T-helper 2 cell treated with Interferon-gamma antibody and Interleukin-4, amounts not matched to agents 5 μg/mL and 100 μg/mL, for 36 hours (primary cell): Measurements from ENCODE around the gene C1QTNF4.
"Not testable (repeated sequence)": the region's sequence is repeated elsewhere in the genome, so short reads cannot be mapped to it uniquely, and the experiment has no call there.

Experiments
- DNase-seq: peaks from one replicate; pipeline ENCODE4 v3.0.0; 2021; ENCODE audit warnings: low spot score
- H3K27ac Mint-ChIP-seq: one replicate; pipeline ENCODE4 v1.8.0; 2021; ENCODE audit warnings: mild to moderate bottlenecking, mixed read lengths
- H3K27me3 Mint-ChIP-seq: one replicate; pipeline ENCODE4 v1.8.0; 2021; ENCODE audit warnings: low read depth, mixed read lengths
- H3K36me3 Mint-ChIP-seq: one replicate; pipeline ENCODE4 v1.8.0; 2021; ENCODE audit warnings: low read depth, mixed read lengths
- H3K4me1 Mint-ChIP-seq: one replicate; pipeline ENCODE4 v1.8.0; 2021; ENCODE audit warnings: low read depth, mixed read lengths
- H3K4me3 Mint-ChIP-seq: one replicate; pipeline ENCODE4 v1.8.0; 2022; ENCODE audit warnings: mild to moderate bottlenecking, moderate library complexity, mixed read lengths
- H3K9me3 Mint-ChIP-seq: one replicate; pipeline ENCODE4 v1.8.0; 2021; ENCODE audit warnings: mixed read lengths

Gene C1QTNF4

GRCh38 chr11:47546274-47546673, 47.9 kb downstream of the C1QTNF4 start:
- not testable (repeated sequence) for H3K4me3 Mint-ChIP-seq, H3K27ac Mint-ChIP-seq, H3K27me3 Mint-ChIP-seq, H3K9me3 Mint-ChIP-seq, DNase-seq
- peaks cover 31% of the 10 kb centered on the region for H3K4me1 Mint-ChIP-seq
- H3K36me3 Mint-ChIP-seq, result peaks cover 27% of the 10 kb centered on the region

- no peak for DNase-seq
- Mint-ChIP-seq H3K27ac (no peak overlapping the region), H3K4me3 (no peak overlapping the region), H3K27me3 (no peaks in the 10 kb centered on the region), H3K36me3 (peaks cover 25% of the 10 kb centered on the region), H3K9me3 (no peaks in the 10 kb centered on the region), H3K4me1 (peaks cover 32% of the 10 kb centered on the region)
Measured at GRCh38 chr11:47545298-47545697, 48.9 kb downstream of the C1QTNF4 start.

GRCh38 chr11:47541070-47541469, 53.1 kb downstream of the C1QTNF4 start:
- H3K27me3 Mint-ChIP-seq, result no peaks in the 10 kb centered on the region
- peak overlapping the region; percentile 8 for H3K4me3 Mint-ChIP-seq
- H3K27ac Mint-ChIP-seq, result peak overlapping the region; percentile 41
- H3K4me1 Mint-ChIP-seq, result peaks cover 28% of the 10 kb centered on the region
- H3K9me3 Mint-ChIP-seq, result no peaks in the 10 kb centered on the region
- no peak for DNase-seq
- H3K36me3 Mint-ChIP-seq, result peaks cover 26% of the 10 kb centered on the region

- H3K4me1 Mint-ChIP-seq, result peaks cover 28% of the 10 kb centered on the region
- H3K9me3 Mint-ChIP-seq, result no peaks in the 10 kb centered on the region
- DNase-seq, result no peak
- peaks cover 29% of the 10 kb centered on the region for H3K36me3 Mint-ChIP-seq
- H3K27ac Mint-ChIP-seq, result no peak overlapping the region
- H3K27me3 Mint-ChIP-seq, result no peaks in the 10 kb centered on the region
- H3K4me3 Mint-ChIP-seq, result no peak overlapping the region
Measured at GRCh38 chr11:47539681-47540039, 54.6 kb downstream of the C1QTNF4 start.
